ENCODE results near the gene ENOX1. TPM values are rescaled to one million over a fixed set of nuclear protein-coding genes. Genes with fewer than 3 reads are reported as not detected.

ENOX1 gene
- total RNA-seq, result 30.9 TPM

GRCh38 chr13:43786766-43787517 lies at the start of gene ENOX1:
Gene ENOX1, minus strand, starts transcription at chr13:43786972.

Small RNA genes lying within 50 kb of the gene (small RNA-seq; reads per million reads assigned to genes)
- gene AL162713.1, result not detected

Other genes starting within 250 kb of the ENOX1 start
- 6.5 TPM for gene CCDC122, start 92.8 kb upstream of the ENOX1 start, total RNA-seq
- 4.4 TPM for gene LACC1, start 92.9 kb upstream of the ENOX1 start, total RNA-seq

All from diencephalon (tissue), 1 donor.